Measurements from ENCODE around the gene SORCS3. TPM values are rescaled to one million over a fixed set of nuclear protein-coding genes. Genes with fewer than 3 reads are reported as not detected.

The SORCS3 gene
- total and polyA plus RNA-seq, 4 donors: 0.93 TPM; not detected in 3

DNA sequence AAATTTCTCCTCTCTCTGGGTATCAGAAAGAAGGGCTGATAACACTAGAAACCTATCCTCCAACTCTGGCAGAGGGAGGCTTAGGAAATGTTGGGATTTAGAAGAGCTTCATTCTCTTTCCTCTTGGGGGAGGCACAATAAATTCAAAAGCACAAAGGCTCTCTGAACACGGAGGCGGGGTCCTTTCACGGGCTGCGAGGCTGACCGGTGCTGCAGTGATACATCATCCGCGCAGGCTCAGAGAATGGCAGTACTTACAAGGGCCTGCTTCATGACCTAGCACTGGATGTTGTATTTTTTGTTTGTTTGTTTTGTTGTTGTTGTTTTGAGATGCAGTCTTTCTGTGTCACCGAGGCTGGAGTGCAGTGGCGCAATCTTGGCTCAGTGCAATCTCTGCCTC lies 306.2 kb downstream of the SORCS3 start:
- Histone ChIP-seq H3K9ac (ENCODE audit: low read depth in 1 of 2, low read length in 2 of 2) (no peak overlapping the region), H3K4me3 (ENCODE audit: low read depth in 1 of 3, low read length in 3 of 3) (no peak overlapping the region), H3K4me1 (ENCODE audit: control insufficient read depth in 4 of 4, insufficient read depth in 4 of 4, low read length in 3 of 4) (no peaks in the 10 kb centered on the region), H3K27ac (ENCODE audit: low read depth in 1 of 2, low read length in 2 of 2) (no peak overlapping the region), H3K27me3 (ENCODE audit: control insufficient read depth in 4 of 4, insufficient read depth in 4 of 4, low read length in 3 of 4) (peaks cover 0 to 5% (median 0%) of the 10 kb centered on the region in 4 donors), H3K36me3 (ENCODE audit: control insufficient read depth in 4 of 4, insufficient read depth in 3 of 4, low read depth in 1 of 4, low read length in 3 of 4) (no peaks in the 10 kb centered on the region), H3K9me3 (ENCODE audit: control insufficient read depth in 4 of 4, low read length in 3 of 4) (no peaks in the 10 kb centered on the region)
- TF ChIP-seq RXRA (IDR thresholded peaks at IDR 0.05): no peak
- no peak for TF ChIP-seq RAD21 (IDR thresholded peaks at IDR 0.05)
- no peak for TF ChIP-seq YY1 (IDR thresholded peaks at IDR 0.05)
- no peak for TF ChIP-seq HNF4G (IDR thresholded peaks at IDR 0.05)
- TF ChIP-seq, protein P1, sequence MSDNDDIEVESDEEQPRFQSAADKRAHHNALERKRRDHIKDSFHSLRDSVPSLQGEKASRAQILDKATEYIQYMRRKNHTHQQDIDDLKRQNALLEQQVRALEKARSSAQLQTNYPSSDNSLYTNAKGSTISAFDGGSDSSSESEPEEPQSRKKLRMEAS (IDR thresholded peaks at IDR 0.05): no peak
- TF ChIP-seq HNF4A (conservative IDR thresholded peaks at IDR 0.05): no peak
- no peak for DNase-seq (ENCODE audit: low spot score)
- WGBS: 86% methylated on average over 9 of the region's 9 CpGs

DNA sequence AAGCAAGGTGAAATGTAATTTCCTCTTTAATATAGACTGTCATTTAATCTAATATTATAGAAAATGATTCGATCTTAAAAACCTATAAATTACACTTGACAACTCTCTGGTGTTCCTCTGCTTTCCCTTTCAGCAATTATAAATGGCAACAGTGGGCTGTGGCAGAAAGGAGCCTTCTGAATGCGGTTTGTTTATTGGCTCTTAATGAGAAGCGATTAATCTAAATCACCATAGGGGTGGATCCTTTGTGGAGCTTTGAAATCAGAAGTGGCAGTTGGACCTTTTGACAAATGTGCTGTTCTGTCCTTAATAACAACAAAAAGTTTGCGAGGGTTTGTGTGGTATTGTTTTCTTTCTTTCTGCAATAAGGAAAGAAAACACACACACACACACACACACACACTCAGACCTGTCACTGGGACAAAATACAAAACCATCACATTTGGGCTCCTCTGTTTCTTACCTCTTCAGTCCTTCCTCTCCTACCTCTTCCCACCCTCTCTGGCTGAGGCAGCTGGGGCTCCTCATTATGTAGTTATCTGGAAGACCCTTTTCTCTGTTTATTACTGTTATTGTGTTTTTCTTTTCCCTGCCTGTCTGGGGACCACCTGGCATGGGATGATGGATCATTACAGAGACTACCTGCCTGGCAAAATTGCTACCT lies 316.2 kb downstream of the SORCS3 start:
- TF ChIP-seq, protein P2, sequence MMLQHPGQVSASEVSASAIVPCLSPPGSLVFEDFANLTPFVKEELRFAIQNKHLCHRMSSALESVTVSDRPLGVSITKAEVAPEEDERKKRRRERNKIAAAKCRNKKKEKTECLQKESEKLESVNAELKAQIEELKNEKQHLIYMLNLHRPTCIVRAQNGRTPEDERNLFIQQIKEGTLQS (IDR thresholded peaks at IDR 0.05): no peak
- TF ChIP-seq HNF4A (conservative IDR thresholded peaks at IDR 0.05): no peak
- TF ChIP-seq, protein P1 (IDR thresholded peaks at IDR 0.05): no peak
- no peak for TF ChIP-seq SP1 (IDR thresholded peaks at IDR 0.05)
- TF ChIP-seq RAD21 (IDR thresholded peaks at IDR 0.05): no peak
- TF ChIP-seq, protein P3, sequence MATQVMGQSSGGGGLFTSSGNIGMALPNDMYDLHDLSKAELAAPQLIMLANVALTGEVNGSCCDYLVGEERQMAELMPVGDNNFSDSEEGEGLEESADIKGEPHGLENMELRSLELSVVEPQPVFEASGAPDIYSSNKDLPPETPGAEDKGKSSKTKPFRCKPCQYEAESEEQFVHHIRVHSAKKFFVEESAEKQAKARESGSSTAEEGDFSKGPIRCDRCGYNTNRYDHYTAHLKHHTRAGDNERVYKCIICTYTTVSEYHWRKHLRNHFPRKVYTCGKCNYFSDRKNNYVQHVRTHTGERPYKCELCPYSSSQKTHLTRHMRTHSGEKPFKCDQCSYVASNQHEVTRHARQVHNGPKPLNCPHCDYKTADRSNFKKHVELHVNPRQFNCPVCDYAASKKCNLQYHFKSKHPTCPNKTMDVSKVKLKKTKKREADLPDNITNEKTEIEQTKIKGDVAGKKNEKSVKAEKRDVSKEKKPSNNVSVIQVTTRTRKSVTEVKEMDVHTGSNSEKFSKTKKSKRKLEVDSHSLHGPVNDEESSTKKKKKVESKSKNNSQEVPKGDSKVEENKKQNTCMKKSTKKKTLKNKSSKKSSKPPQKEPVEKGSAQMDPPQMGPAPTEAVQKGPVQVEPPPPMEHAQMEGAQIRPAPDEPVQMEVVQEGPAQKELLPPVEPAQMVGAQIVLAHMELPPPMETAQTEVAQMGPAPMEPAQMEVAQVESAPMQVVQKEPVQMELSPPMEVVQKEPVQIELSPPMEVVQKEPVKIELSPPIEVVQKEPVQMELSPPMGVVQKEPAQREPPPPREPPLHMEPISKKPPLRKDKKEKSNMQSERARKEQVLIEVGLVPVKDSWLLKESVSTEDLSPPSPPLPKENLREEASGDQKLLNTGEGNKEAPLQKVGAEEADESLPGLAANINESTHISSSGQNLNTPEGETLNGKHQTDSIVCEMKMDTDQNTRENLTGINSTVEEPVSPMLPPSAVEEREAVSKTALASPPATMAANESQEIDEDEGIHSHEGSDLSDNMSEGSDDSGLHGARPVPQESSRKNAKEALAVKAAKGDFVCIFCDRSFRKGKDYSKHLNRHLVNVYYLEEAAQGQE (IDR thresholded peaks at IDR 0.05): no peak
- Histone ChIP-seq H3K4me3 (ENCODE audit: low read depth in 1 of 3, low read length in 3 of 3) (no peak overlapping the region), H3K36me3 (ENCODE audit: control insufficient read depth in 4 of 4, insufficient read depth in 3 of 4, low read depth in 1 of 4, low read length in 3 of 4) (no peaks in the 10 kb centered on the region), H3K9me3 (ENCODE audit: control insufficient read depth in 4 of 4, low read length in 3 of 4) (peaks cover 0 to 1% (median 0%) of the 10 kb centered on the region in 4 donors), H3K9ac (ENCODE audit: low read depth in 1 of 2, low read length in 2 of 2) (no peak overlapping the region), H3K27me3 (ENCODE audit: control insufficient read depth in 4 of 4, insufficient read depth in 4 of 4, low read length in 3 of 4) (no peaks in the 10 kb centered on the region), H3K4me1 (ENCODE audit: control insufficient read depth in 4 of 4, insufficient read depth in 4 of 4, low read length in 3 of 4) (no peaks in the 10 kb centered on the region), H3K27ac (ENCODE audit: low read depth in 1 of 2, low read length in 2 of 2) (no peak overlapping the region)
- DNase-seq (ENCODE audit: low spot score): no peak
- 78% methylated on average over 4 of the region's 4 CpGs for WGBS

DNA sequence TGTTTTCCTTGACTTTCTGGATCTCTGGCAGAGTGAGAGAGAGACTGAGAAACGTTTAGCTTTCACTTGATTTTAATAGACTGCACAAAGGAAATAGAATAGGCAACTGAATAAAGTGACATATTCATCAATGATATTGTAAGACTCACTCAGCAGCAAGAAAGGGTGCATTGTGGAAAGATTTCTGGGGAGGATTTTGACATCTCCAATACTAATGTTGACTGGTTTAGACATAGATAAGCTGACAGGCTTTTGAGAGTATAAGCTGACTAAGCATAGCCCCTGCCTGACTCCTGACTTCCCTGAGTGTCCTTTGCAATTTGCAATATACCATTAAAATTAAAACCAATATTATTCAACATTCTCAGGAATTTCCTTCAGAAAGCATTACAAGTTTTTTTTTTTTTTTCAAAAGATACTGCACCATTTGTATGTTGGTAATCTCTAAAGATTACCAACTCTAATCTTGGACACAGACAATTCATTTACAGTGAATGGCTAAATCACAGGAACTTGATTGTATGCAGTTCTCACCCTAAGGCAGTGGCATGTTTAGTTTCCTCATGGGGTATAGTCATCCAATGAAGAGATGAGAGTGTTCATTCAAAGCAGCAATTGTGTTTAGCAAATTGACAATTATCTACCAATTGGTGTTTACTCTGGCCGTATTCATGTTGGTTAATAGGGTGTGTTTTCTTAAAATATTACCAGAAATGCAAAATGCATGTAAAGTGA lies 325.6 kb downstream of the SORCS3 start:
- no peaks in the 10 kb centered on the region for H3K4me1 ChIP-seq (ENCODE audit: control insufficient read depth in 4 of 4, insufficient read depth in 4 of 4, low read length in 3 of 4)
- WGBS: 32% methylated on average over 2 of the region's 2 CpGs
- no peak for DNase-seq (ENCODE audit: low spot score)
- H3K9ac ChIP-seq (ENCODE audit: low read depth in 1 of 2, low read length in 2 of 2): no peak overlapping the region
- H3K4me3 ChIP-seq (ENCODE audit: low read depth in 1 of 3, low read length in 3 of 3): no peak overlapping the region
- no peak overlapping the region for H3K27ac ChIP-seq (ENCODE audit: low read depth in 1 of 2, low read length in 2 of 2)
- H3K27me3 ChIP-seq (ENCODE audit: control insufficient read depth in 4 of 4, insufficient read depth in 4 of 4, low read length in 3 of 4): peaks cover 0 to 2% (median 0%) of the 10 kb centered on the region in 4 donors
- H3K36me3 ChIP-seq (ENCODE audit: control insufficient read depth in 4 of 4, insufficient read depth in 3 of 4, low read depth in 1 of 4, low read length in 3 of 4): no peaks in the 10 kb centered on the region
- H3K9me3 ChIP-seq (ENCODE audit: control insufficient read depth in 4 of 4, low read length in 3 of 4): peaks cover 0 to 2% (median 0%) of the 10 kb centered on the region in 4 donors
- TF ChIP-seq JUND (IDR thresholded peaks at IDR 0.05) (no peak), EGR1 (IDR thresholded peaks at IDR 0.05; ENCODE audit: low read depth in 2 of 2) (no peak), RAD21 (IDR thresholded peaks at IDR 0.05) (no peak), HNF4A (conservative IDR thresholded peaks at IDR 0.05) (no peak), GABPA (IDR thresholded peaks at IDR 0.05 in 1 of 2, conservative IDR thresholded peaks at IDR 0.05 in 1 of 2) (no peak), FOXA1 (IDR thresholded peaks at IDR 0.05) (no peak), SP1 (IDR thresholded peaks at IDR 0.05) (no peak), NR2F2 (IDR thresholded peaks at IDR 0.05) (no peak), HNF4G (IDR thresholded peaks at IDR 0.05) (no peak), RXRA (IDR thresholded peaks at IDR 0.05) (no peak), FOXA2 (IDR thresholded peaks at IDR 0.05) (no peak), TAF1 (conservative IDR thresholded peaks at IDR 0.05) (no peak), YY1 (IDR thresholded peaks at IDR 0.05) (no peak)
- TF ChIP-seq, protein P1 (IDR thresholded peaks at IDR 0.05): no peak
- TF ChIP-seq, protein P4, sequence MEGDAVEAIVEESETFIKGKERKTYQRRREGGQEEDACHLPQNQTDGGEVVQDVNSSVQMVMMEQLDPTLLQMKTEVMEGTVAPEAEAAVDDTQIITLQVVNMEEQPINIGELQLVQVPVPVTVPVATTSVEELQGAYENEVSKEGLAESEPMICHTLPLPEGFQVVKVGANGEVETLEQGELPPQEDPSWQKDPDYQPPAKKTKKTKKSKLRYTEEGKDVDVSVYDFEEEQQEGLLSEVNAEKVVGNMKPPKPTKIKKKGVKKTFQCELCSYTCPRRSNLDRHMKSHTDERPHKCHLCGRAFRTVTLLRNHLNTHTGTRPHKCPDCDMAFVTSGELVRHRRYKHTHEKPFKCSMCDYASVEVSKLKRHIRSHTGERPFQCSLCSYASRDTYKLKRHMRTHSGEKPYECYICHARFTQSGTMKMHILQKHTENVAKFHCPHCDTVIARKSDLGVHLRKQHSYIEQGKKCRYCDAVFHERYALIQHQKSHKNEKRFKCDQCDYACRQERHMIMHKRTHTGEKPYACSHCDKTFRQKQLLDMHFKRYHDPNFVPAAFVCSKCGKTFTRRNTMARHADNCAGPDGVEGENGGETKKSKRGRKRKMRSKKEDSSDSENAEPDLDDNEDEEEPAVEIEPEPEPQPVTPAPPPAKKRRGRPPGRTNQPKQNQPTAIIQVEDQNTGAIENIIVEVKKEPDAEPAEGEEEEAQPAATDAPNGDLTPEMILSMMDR (IDR thresholded peaks at IDR 0.05; ENCODE audit: low read depth, low read length, missing input control): no peak
- TF ChIP-seq, protein P2 (IDR thresholded peaks at IDR 0.05): no peak
